ENCODE measurements around the gene KDM3B. TPM values are rescaled to one million over a fixed set of nuclear protein-coding genes. Genes with fewer than 3 reads are reported as not detected.

The KDM3B gene
- total and polyA plus RNA-seq, 9 of the 15 experiments (the other 6 are each of a cell fraction or from before 2014, with no cell fraction given), result 13.8 to 62.8 (median 41.9) TPM

- TF ChIP-seq FUS (optimal IDR thresholded peaks at IDR 0.05; ENCODE audit: low read depth, low read length), result no peak
- no peak for TF ChIP-seq SIX5 (IDR thresholded peaks at IDR 0.05; ENCODE audit: borderline replicate concordance in 1 of 2, insufficient read depth in 1 of 2, low read depth in 1 of 2, low read length in 2 of 2)
- TF ChIP-seq PML (IDR thresholded peaks at IDR 0.05; ENCODE audit: low read length), result peak; percentile 16; the same call in 1 of the 2 replicates
- TF ChIP-seq GTF2F1 (IDR thresholded peaks at IDR 0.05; ENCODE audit: low read depth, low read length), result no peak
- TF ChIP-seq UBTF (IDR thresholded peaks at IDR 0.05; ENCODE audit: borderline replicate concordance in 1 of 2, low read depth in 2 of 2, low read length in 2 of 2), result no peak
- peak; percentile 43 for TF ChIP-seq KDM5B (IDR thresholded peaks at IDR 0.05; ENCODE audit: insufficient replicate concordance, low read depth, low read length)
- TF ChIP-seq BRD4 (IDR thresholded peaks at IDR 0.05), result no peak
- TF ChIP-seq CLOCK (CRISPR knock-in tag; IDR thresholded peaks at IDR 0.05; ENCODE audit: borderline replicate concordance), result no peak
- no peak for TF ChIP-seq EZH2 (IDR thresholded peaks at IDR 0.05; ENCODE audit: borderline replicate concordance, low read depth, low read length)
- no peak; the same call in 1 of the 2 replicates for TF ChIP-seq HMGXB4 (CRISPR knock-in tag; IDR thresholded peaks at IDR 0.05)
- no peak for TF ChIP-seq ZBTB5 (IDR thresholded peaks at IDR 0.05)
- TF ChIP-seq ZNF766 (CRISPR knock-in tag; conservative IDR thresholded peaks at IDR 0.05), result no peak
- no peak for TF ChIP-seq CREB5 (CRISPR knock-in tag; IDR thresholded peaks at IDR 0.05)
These were observed 114.6 kb downstream of the KDM3B start (continued) for GRCh38 chr5:138466900-138467710.
